Tibial artery (tissue), 4 donors: Measurements from ENCODE around the gene LOXL4.

ENCODE experiments used
- DNase-seq, 2 donors: peaks; one replicate each; pipeline ENCODE4 v3.0.0-alpha.2; 2019
- H3K27ac ChIP-seq, 2 donors: fragments of 200-600 bp; sonication (generic) in 1 of 2; 1 replicate in 1 of 2; 2 replicates in 1 of 2; pipeline ENCODE4 v1.5.1; 2018 to 2019; ENCODE audit warnings: mild to moderate bottlenecking in 1 of 2
- H3K27me3 ChIP-seq, 2 donors: fragments of 200-600 bp; sonication (generic) in 1 of 2; one replicate each; pipeline versions ENCODE4 v1.5.1 to v1.6.0; 2016 to 2019
- H3K36me3 ChIP-seq, 3 donors: fragments of 200-600 bp; sonication (generic) in 2 of 3; one replicate each; pipeline ENCODE4 v1.5.1; 2016 to 2019; ENCODE audit warnings: mild to moderate bottlenecking in 2 of 3
- H3K4me1 ChIP-seq, 4 donors: fragments of 200-600 bp; sonication (generic) in 2 of 4; 1 replicate in 3 of 4; 2 replicates in 1 of 4; pipeline ENCODE4 v1.5.1; 2016 to 2019
- H3K4me3 ChIP-seq, 2 donors: fragments of 200-600 bp; sonication (generic) in 1 of 2; 1 replicate in 1 of 2; 2 replicates in 1 of 2; pipeline ENCODE4 v1.5.1; 2018 to 2019; ENCODE audit warnings: mild to moderate bottlenecking in 2 of 2
- H3K9me3 ChIP-seq, 3 donors: fragments of 200-600 bp; sonication (generic) in 1 of 3; one replicate each; pipeline ENCODE4 v1.5.1; 2016 to 2019
- intact Hi-C: fragments of 100-400 bp; cut with DNase I; formaldehyde crosslinking; loops from one replicate; pipeline ENCODE4 v1.15.0; 2023; ENCODE audit warnings: low total_unique reads
- TF ChIP-seq, protein P1 (sequence below), 2 experiments: fragments of 200-600 bp in 1 of 2; fragments of 450-650 bp in 1 of 2; IDR thresholded peaks; one replicate each; pipeline ENCODE4 v1.5.1; 2017 to 2019; ENCODE audit warnings: antibody characterized with exemption in 2 of 2, mild to moderate bottlenecking in 1 of 2, moderate library complexity in 1 of 2

LOXL4 gene

DNA sequence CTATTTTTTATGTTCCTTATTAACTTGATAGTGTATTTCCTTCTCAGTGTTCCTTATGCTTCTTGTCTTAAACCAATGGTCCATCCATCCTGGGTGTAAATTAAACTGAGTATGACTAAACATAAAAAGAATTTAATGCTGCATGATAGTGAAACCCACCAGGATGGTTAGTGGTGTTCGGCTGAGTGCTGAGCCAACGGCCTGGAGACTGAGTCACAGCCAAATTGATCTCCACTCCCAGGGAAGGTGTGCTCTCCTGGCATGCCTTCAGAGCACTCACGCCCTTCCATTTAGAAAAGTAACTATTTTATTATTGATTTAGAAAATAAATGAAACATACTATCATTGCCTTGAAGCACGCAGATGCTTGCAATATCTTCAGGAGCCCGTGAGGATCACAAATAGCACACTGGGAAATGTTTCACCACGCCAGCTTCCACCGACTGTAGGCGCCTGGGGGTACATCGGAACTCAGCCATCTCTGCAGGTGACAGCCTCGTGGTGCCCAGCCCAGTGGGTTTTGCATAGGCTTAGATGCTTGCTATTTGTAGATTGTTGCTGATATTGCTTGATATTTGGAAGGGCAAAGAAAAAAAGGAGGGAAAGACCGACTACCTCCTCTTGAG lies 40.0 kb upstream of the LOXL4 start:
- peaks cover 0 to 13% (median 9%) of the 10 kb centered on the region in 4 donors for H3K4me1 ChIP-seq
- intact Hi-C loops: loop anchor here (5.0 kb wide), 1 partner anchor 136 kb away; no protein-coding TSS in a partner anchor
- TF ChIP-seq, protein P1, sequence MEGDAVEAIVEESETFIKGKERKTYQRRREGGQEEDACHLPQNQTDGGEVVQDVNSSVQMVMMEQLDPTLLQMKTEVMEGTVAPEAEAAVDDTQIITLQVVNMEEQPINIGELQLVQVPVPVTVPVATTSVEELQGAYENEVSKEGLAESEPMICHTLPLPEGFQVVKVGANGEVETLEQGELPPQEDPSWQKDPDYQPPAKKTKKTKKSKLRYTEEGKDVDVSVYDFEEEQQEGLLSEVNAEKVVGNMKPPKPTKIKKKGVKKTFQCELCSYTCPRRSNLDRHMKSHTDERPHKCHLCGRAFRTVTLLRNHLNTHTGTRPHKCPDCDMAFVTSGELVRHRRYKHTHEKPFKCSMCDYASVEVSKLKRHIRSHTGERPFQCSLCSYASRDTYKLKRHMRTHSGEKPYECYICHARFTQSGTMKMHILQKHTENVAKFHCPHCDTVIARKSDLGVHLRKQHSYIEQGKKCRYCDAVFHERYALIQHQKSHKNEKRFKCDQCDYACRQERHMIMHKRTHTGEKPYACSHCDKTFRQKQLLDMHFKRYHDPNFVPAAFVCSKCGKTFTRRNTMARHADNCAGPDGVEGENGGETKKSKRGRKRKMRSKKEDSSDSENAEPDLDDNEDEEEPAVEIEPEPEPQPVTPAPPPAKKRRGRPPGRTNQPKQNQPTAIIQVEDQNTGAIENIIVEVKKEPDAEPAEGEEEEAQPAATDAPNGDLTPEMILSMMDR (IDR thresholded peaks at IDR 0.05): no peak
- peaks cover 0 to 5% of the 10 kb centered on the region in 2 donors for H3K27me3 ChIP-seq
- DNase-seq: no peak
- no peaks in the 10 kb centered on the region for H3K36me3 ChIP-seq
- no peak overlapping the region for H3K4me3 ChIP-seq
- H3K27ac ChIP-seq: no peak overlapping the region
- H3K9me3 ChIP-seq: no peaks in the 10 kb centered on the region

DNA sequence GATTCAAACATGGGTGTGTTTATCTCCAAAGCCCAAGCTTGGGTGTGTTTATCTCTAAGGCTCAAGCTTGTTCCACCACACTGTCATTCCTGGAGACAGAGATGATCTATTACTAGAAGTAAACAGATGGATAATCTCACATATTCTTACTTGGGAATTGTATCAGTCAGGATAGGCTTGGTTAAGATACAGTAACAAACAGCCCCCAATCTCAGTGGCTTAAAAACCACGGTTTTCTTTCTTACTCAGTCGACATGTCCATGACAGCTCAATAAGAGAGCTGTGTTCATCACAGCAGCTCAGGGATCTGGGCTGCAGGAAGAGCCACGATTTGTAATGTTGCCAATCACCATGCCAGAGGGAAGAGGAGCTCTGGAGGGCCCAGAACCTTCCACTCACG lies 38.5 kb upstream of the LOXL4 start:
- no peaks in the 10 kb centered on the region for H3K9me3 ChIP-seq
- DNase-seq: no peak
- TF ChIP-seq, protein P1 (IDR thresholded peaks at IDR 0.05): no peak
- H3K27ac ChIP-seq: no peak overlapping the region
- intact Hi-C loops: loop anchor here (5.0 kb wide), 1 partner anchor 134 kb away; no protein-coding TSS in a partner anchor
- peaks cover 0 to 12% (median 9%) of the 10 kb centered on the region in 4 donors for H3K4me1 ChIP-seq
- no peaks in the 10 kb centered on the region for H3K36me3 ChIP-seq
- H3K27me3 ChIP-seq: peaks cover 0 to 11% of the 10 kb centered on the region in 2 donors
- H3K4me3 ChIP-seq: no peak overlapping the region

DNA sequence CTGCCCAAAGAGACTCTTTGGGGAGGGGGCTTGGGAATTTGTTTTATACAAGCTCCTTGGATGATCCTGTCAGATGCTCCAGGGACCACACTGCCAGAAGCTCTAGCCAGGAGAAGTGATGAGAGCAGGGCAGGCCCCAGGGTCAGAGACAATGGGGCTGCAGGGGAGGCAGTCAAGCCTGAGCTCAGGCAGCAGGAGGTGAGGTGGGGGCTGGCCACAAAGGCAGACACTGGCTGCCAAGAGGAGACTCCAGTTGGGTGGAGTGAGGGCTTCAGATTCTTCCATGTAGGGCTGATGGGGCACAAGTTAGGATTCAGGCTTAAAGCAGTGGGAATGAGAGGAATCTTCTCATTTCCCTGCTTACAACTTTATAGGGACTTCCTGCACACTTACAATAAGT lies 35.6 kb upstream of the LOXL4 start:
- H3K27ac ChIP-seq: no peak overlapping the region
- peaks cover 0 to 9% of the 10 kb centered on the region in 2 donors for H3K27me3 ChIP-seq
- intact Hi-C loops: no loop called here
- TF ChIP-seq, protein P1 (IDR thresholded peaks at IDR 0.05): no peak
- H3K4me1 ChIP-seq: no peaks in the 10 kb centered on the region
- DNase-seq: no peak
- no peak overlapping the region for H3K4me3 ChIP-seq
- H3K9me3 ChIP-seq: no peaks in the 10 kb centered on the region
- H3K36me3 ChIP-seq: no peaks in the 10 kb centered on the region

DNA sequence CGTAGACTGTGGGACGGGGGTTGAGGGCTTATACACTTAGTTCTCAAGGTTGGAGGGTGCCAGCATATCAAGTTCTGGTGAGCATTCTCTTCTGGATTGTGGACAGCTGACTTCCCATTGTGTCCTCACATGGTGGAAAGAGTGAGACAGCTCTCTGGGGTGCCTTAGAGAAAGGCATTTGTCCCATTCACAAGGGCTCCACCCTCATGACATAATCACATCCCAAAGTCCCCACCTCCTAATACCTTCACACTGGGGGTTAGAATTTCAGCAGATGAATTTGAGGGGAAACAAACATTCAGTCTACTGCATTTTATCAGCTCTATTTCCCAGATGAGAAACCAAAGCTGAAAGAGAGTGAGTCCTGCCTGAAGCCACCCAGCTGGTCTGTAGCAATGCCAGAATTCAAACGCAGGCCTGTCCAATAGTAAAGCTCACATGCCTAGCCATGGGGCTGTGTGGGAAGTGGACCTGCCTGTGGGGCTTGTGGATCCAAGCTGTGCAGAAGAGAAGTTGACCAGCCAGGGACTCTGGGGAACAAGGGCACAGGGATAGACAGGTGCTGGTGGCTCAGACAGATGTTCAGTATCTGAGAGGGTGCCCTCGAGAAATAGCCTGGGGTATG lies 34.9 kb upstream of the LOXL4 start:
- intact Hi-C loops: no loop called here
- Histone ChIP-seq H3K27me3 (peaks cover 0 to 7% of the 10 kb centered on the region in 2 donors), H3K4me1 (no peaks in the 10 kb centered on the region), H3K27ac (no peak overlapping the region), H3K36me3 (no peaks in the 10 kb centered on the region), H3K4me3 (no peak overlapping the region), H3K9me3 (no peaks in the 10 kb centered on the region)
- TF ChIP-seq, protein P1 (IDR thresholded peaks at IDR 0.05): no peak
- DNase-seq: no peak

DNA sequence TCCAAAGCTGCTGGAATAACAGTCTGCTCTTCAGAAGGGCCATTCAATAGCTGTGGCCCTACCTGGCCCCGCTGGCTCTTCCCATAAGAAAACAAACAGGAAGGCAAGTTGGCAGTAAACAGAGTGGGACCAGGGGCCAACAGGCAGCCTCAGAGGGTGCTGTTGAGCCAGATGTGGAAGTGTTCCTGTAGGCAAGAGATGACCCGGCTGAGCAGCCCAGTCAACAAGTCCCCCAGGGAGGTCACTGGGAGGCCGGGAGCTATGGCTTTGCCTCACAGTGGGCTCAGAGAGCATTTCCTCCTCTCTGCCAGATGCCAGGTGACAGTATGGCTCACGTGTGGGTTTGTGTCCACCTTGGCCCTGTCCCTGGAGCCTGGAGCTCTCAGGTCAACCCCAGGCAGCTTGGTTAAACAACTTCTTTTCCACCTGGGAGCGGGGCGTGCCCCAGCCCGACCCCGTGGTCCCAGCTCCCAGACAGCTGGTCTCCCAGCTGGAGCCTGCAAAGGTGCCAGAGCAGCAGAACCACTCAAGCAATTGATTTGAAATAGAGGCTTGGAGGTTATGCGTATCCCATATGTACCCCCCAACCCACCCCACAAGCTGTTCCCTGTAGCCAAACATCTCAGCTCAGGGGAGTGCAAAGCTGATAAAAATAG lies 33.8 kb upstream of the LOXL4 start:
- Histone ChIP-seq H3K4me3 (no peak overlapping the region), H3K9me3 (no peaks in the 10 kb centered on the region), H3K27ac (no peak overlapping the region), H3K36me3 (no peaks in the 10 kb centered on the region), H3K4me1 (no peaks in the 10 kb centered on the region), H3K27me3 (peaks cover 0 to 7% of the 10 kb centered on the region in 2 donors)
- intact Hi-C loops: no loop called here
- no peak for DNase-seq
- TF ChIP-seq, protein P1 (IDR thresholded peaks at IDR 0.05): no peak
